IMR-90 (cell line): Measurements from ENCODE around the gene RNF32. TPM values are rescaled to one million over a fixed set of nuclear protein-coding genes. Genes with fewer than 3 reads are reported as not detected.
"Not testable (repeated sequence)": the region's sequence is repeated elsewhere in the genome, so short reads cannot be mapped to it uniquely, and the experiment has no call there.

Experiments used
- ATAC-seq: fragments of 200-7000 bp; cut with Tn5 transposase; 2 replicates; pipeline ENCODE4 v1.9.1; 2020; ENCODE audit warnings: low read depth, mild to moderate bottlenecking, moderate library complexity
- BruUV-seq: library from RNA; stranded (reverse); fragments of 400-500 nt; replicated peaks from 2 replicates; lab custom pipeline; 2021; lab: Mats Ljungman, UMichigan
- CTCF ChIA-PET: fragments of 300-600 bp; formaldehyde crosslinking; extraction: SDS; loops from one replicate; lab custom pipeline; 2021; ENCODE audit warnings: antibody characterized with exemption; lab: Yijun Ruan, JAX
- POLR2A ChIA-PET: fragments of 300-600 bp; sonication (Branson Sonifier 250); formaldehyde crosslinking; loops from one replicate; lab custom pipeline; 2022; ENCODE audit warnings: antibody characterized with exemption; ENCODE audit not compliant: unreplicated experiment; lab: Charles Lee
- DNase-seq: peaks from one replicate; pipeline ENCODE4 v3.0.0; 2013
- H2AFZ ChIP-seq: replicated peaks from 2 replicates; pipeline ENCODE3; 2013; ENCODE audit warnings: low read length, mild to moderate bottlenecking; ENCODE audit not compliant: poor library complexity
- H2AK5ac ChIP-seq: 2 replicates; pipeline ENCODE4 v1.6.1; 2013; ENCODE audit warnings: low read depth, low read length, inconsistent platforms
- H2AK9ac ChIP-seq: replicated peaks from 2 replicates; pipeline ENCODE3; 2013; ENCODE audit warnings: mild to moderate bottlenecking, low read depth, low read length, moderate library complexity; ENCODE audit not compliant: poor library complexity
- H2BK120ac ChIP-seq: 2 replicates; pipeline ENCODE4 v1.6.1; 2013; ENCODE audit warnings: low read depth, low read length, inconsistent platforms
- H2BK15ac ChIP-seq: 3 replicates; pipeline ENCODE4 v1.6.1; 2013; ENCODE audit warnings: low read depth, low read length, inconsistent platforms
- H2BK20ac ChIP-seq: 2 replicates; pipeline ENCODE4 v1.6.1; 2013; ENCODE audit warnings: low read depth, mild to moderate bottlenecking, inconsistent platforms, low read length, moderate library complexity
- H2BK5ac ChIP-seq: 2 replicates; pipeline ENCODE4 v1.6.1; 2013; ENCODE audit warnings: mild to moderate bottlenecking, low read depth, low read length, inconsistent platforms; ENCODE audit not compliant: poor library complexity, severe bottlenecking
- H3K14ac ChIP-seq: replicated peaks from 2 replicates; pipeline ENCODE4 v1.6.1; 2013; ENCODE audit warnings: low read depth, low read length, inconsistent platforms
- H3K18ac ChIP-seq: 2 replicates; pipeline ENCODE4 v1.6.1; 2013; ENCODE audit warnings: low read depth, low read length, control low read depth
- H3K23ac ChIP-seq: 2 replicates; pipeline ENCODE4 v1.6.1; 2013; ENCODE audit warnings: low read depth, low read length, inconsistent platforms
- H3K27ac ChIP-seq: 2 replicates; pipeline ENCODE4 v1.5.1; 2013; ENCODE audit warnings: mild to moderate bottlenecking, control low read depth, low read length; ENCODE audit not compliant: insufficient read depth
- H3K27me3 ChIP-seq: 2 replicates; pipeline ENCODE4 v1.6.1; 2013; ENCODE audit warnings: low read length; ENCODE audit not compliant: control insufficient read depth, insufficient read depth
- H3K36me3 ChIP-seq: 2 replicates; pipeline ENCODE4 v1.6.1; 2013; ENCODE audit warnings: low read length, mixed read lengths; ENCODE audit not compliant: control insufficient read depth, insufficient read depth
- H3K4ac ChIP-seq: 2 replicates; pipeline ENCODE4 v1.6.1; 2013; ENCODE audit warnings: low read depth, low read length, inconsistent platforms
- H3K4me1 ChIP-seq: 2 replicates; pipeline ENCODE4 v1.6.1; 2013; ENCODE audit warnings: low read length, mixed read lengths; ENCODE audit not compliant: control insufficient read depth, insufficient read depth
- H3K4me2 ChIP-seq: 2 replicates; pipeline ENCODE4 v1.6.1; 2013; ENCODE audit warnings: low read depth, mild to moderate bottlenecking, control low read depth, low read length, moderate library complexity
- H3K4me3 ChIP-seq: 2 replicates; pipeline ENCODE4 v1.5.1; 2013; ENCODE audit warnings: low read depth, mild to moderate bottlenecking, control low read depth, low read length, moderate library complexity; ENCODE audit not compliant: insufficient read depth
- H3K56ac ChIP-seq: 2 replicates; pipeline ENCODE4 v1.6.1; 2013; ENCODE audit warnings: low read length, inconsistent platforms; ENCODE audit not compliant: insufficient read depth; ENCODE audit errors: extremely low read depth
- H3K79me1 ChIP-seq, 2 experiments: 2 replicates each; pipeline ENCODE4 v1.6.1; 2013; ENCODE audit warnings: low read length in 2 of 2, inconsistent platforms in 1 of 2, low read depth in 1 of 2
- H3K9ac ChIP-seq: 2 replicates; pipeline ENCODE4 v1.6.1; 2013; ENCODE audit warnings: low read depth, low read length, control low read depth
- H3K9me1 ChIP-seq: 2 replicates; pipeline ENCODE4 v1.6.1; 2013; ENCODE audit warnings: low read length, inconsistent platforms; ENCODE audit not compliant: insufficient read depth
- H3K9me3 ChIP-seq: 2 replicates; pipeline ENCODE4 v1.6.1; 2013; ENCODE audit warnings: low read length; ENCODE audit not compliant: control insufficient read depth, insufficient read depth
- H4K20me1 ChIP-seq: 2 replicates; pipeline ENCODE4 v1.6.1; 2013; ENCODE audit warnings: low read length, inconsistent platforms; ENCODE audit not compliant: insufficient read depth
- H4K5ac ChIP-seq: 2 replicates; pipeline ENCODE4 v1.6.1; 2013; ENCODE audit warnings: mild to moderate bottlenecking, low read depth, low read length, control low read depth
- H4K8ac ChIP-seq, 2 experiments: 2 replicates each; pipeline ENCODE4 v1.6.1; 2013; ENCODE audit warnings: low read depth in 2 of 2, low read length in 2 of 2, control low read depth in 1 of 2, inconsistent platforms in 1 of 2
- H4K91ac ChIP-seq: 2 replicates; pipeline ENCODE4 v1.6.1; 2013; ENCODE audit warnings: low read depth, low read length, inconsistent platforms; ENCODE audit not compliant: insufficient read depth
- RCOR1 ChIP-seq: IDR thresholded peaks from 2 replicates; pipeline ENCODE4 v1.6.1; 2012; ENCODE audit warnings: mild to moderate bottlenecking, low read length, improper control_type of control experiment; ENCODE audit not compliant: insufficient replicate concordance
- WGBS, 2 experiments: methylation state at CpG; one replicate each; pipeline versions ENCODE4 v1.1.5 to v1.1.7; 2013; ENCODE audit warnings: missing lambda C conversion rate in 2 of 2; ENCODE audit not compliant: insufficient read length in 1 of 2; ENCODE audit errors: extremely low coverage in 2 of 2; 5-methylcytosine and 5-hydroxymethylcytosine counted together
- dilution Hi-C: fragments of 300-500 bp; cut with HindIII; formaldehyde crosslinking; loops from one replicate; pipeline ENCODE4 v1.14.3; 2018; ENCODE audit warnings: low sequenced_read_pairs; ENCODE audit not compliant: unreplicated experiment
- in situ Hi-C: fragments of 300-500 bp; cut with MboI; formaldehyde crosslinking; loops from 3 replicates; pipeline ENCODE4 v1.14.3; 2019; ENCODE audit warnings: low sequenced_read_pairs, inconsistent platforms, mixed read lengths
- intact Hi-C: fragments of 100-400 bp; cut with micrococcal nuclease; formaldehyde crosslinking; loops from 2 replicates; pipeline ENCODE4 v1.10.0; 2022
- polyA plus RNA-seq, 3 experiments: library from polyadenylated mRNA; depleted of rRNA; stranded (reverse); fragments of >200 nt; gene quantifications; 2 replicates each; pipeline ENCODE4 v1.2.3, GENCODE V29; 2012; ENCODE audit warnings: low replicate concordance in 1 of 3
- total RNA-seq: library from RNA; depleted of rRNA; stranded (reverse); fragments of >200 nt; gene quantifications from 2 replicates; pipeline ENCODE4 v1.2.3, GENCODE V29; 2012

The RNF32 gene
- total and polyA plus RNA-seq, 2 of the 4 experiments (the other 2 are of a cell fraction) = 0.36 to 0.63 TPM

- no peak for TF ChIP-seq RCOR1
Measured at GRCh38 chr7:156635529-156636385, 4.8 kb upstream of the RNF32 start (continued).

GRCh38 chr7:156637093-156637492, 3.5 kb upstream of the RNF32 start:
- H2AK9ac ChIP-seq, H3K23ac ChIP-seq, H3K4me2 ChIP-seq, DNase-seq, H3K9me3 ChIP-seq, H3K4me3 ChIP-seq, H3K27ac ChIP-seq, H4K91ac ChIP-seq, H2AK5ac ChIP-seq, intact Hi-C loops, H3K14ac ChIP-seq, ATAC-seq, H3K27me3 ChIP-seq, H4K5ac ChIP-seq, dilution Hi-C loops, CTCF ChIA-PET, H2BK120ac ChIP-seq, H3K18ac ChIP-seq, H4K20me1 ChIP-seq, POLR2A ChIA-PET, H2BK5ac ChIP-seq, H4K8ac ChIP-seq, BruUV-seq, H3K56ac ChIP-seq, H3K9ac ChIP-seq, H3K9me1 ChIP-seq, H2AFZ ChIP-seq, H2BK20ac ChIP-seq, H2BK15ac ChIP-seq, H3K4me1 ChIP-seq, H3K4ac ChIP-seq, H3K36me3 ChIP-seq: not testable (repeated sequence)
- H3K79me1 ChIP-seq = peaks cover 7 to 19% of the 10 kb centered on the region in 2 experiments
- in situ Hi-C loops = loop anchor here (25.0 kb wide), 2 partner anchors 500 to 825 kb away; partner anchors contain the start of genes SHH and UBE3C
- WGBS, 2 experiments = no CpG with 5 or more reads among the region's 7 CpGs
